HepG2 (cell line): ENCODE data around the gene RFTN1. TPM values are rescaled to one million over a fixed set of nuclear protein-coding genes. Genes with fewer than 3 reads are reported as not detected.

Source experiments
- ATAC-seq: fragments of 200-7000 bp; cut with Tn5 transposase; 3 replicates; pipeline ENCODE4 v1.9.1; 2020; ENCODE audit warnings: mild to moderate bottlenecking, moderate library complexity
- BruUV-seq: library from RNA; stranded (reverse); fragments of 400-500 nt; replicated peaks from 2 replicates; lab custom pipeline; 2021; lab: Mats Ljungman, UMichigan
- CTCF ChIA-PET: fragments of 300-600 bp; formaldehyde crosslinking; extraction: SDS; loops from one replicate; lab custom pipeline; 2021; ENCODE audit warnings: low total read pairs, inconsistent platforms, low intra/inter-chr PET ratio; lab: Yijun Ruan, JAX
- POLR2A ChIA-PET: fragments of 350-600 bp; sonication (Branson Sonifier 250); formaldehyde crosslinking; loops from one replicate; lab custom pipeline; 2020; ENCODE audit warnings: antibody characterized with exemption, inconsistent platforms; lab: Yijun Ruan, JAX
- DNase-seq: peaks from one replicate; pipeline ENCODE4 v3.0.0-alpha.2; 2015; ENCODE audit warnings: low spot score
- FAIRE-seq: peaks from 3 replicates; lab custom pipeline; 2011; peaks lifted over from hg19 to GRCh38; lab: Jason Lieb, UNC
- H2AFZ ChIP-seq: one replicate; pipeline ENCODE4 v1.6.1; 2011; ENCODE audit warnings: low read length, inconsistent platforms
- H3K27ac ChIP-seq: fragments of 300-600 bp; 3 replicates; pipeline ENCODE4 v1.8.0; 2011; ENCODE audit warnings: mixed run types, mild to moderate bottlenecking, mixed read lengths, low read length, inconsistent platforms; ENCODE audit not compliant: insufficient read depth; ENCODE audit errors: extremely low read length
- H3K27me3 ChIP-seq, 2 experiments: fragments of 200-600 bp in 1 of 2; 2 replicates in 1 of 2; 3 replicates in 1 of 2; pipeline versions ENCODE4 v1.6.0 to v1.8.0; 2011; ENCODE audit warnings: low read length in 2 of 2, mild to moderate bottlenecking in 2 of 2, moderate library complexity in 2 of 2, inconsistent platforms in 1 of 2; ENCODE audit not compliant: insufficient read depth in 2 of 2, control insufficient read depth in 1 of 2
- H3K36me3 ChIP-seq, 2 experiments: fragments of 200-600 bp in 1 of 2; replicated peaks in 1 of 2; 2 replicates in 1 of 2; 3 replicates in 1 of 2; pipeline versions ENCODE4 v1.5.1 to v1.8.0; 2011; ENCODE audit warnings: low read length in 2 of 2, inconsistent platforms in 1 of 2; ENCODE audit not compliant: insufficient read depth in 2 of 2, control insufficient read depth in 1 of 2
- H3K4me1 ChIP-seq: 2 replicates; pipeline ENCODE4 v1.5.1; 2012; ENCODE audit warnings: low read length, inconsistent platforms; ENCODE audit not compliant: insufficient read depth
- H3K4me2 ChIP-seq: 2 replicates; pipeline ENCODE4 v1.6.0; 2011; ENCODE audit warnings: low read depth, low read length, inconsistent platforms
- H3K4me3 ChIP-seq, 3 experiments: fragments of 200-600 bp in 1 of 3; sonication (generic), shearing (Covaris generic) in 1 of 3; replicated peaks in 1 of 3; 2 replicates each; pipeline ENCODE4 v1.5.1; 2011 to 2016; ENCODE audit warnings: low read length in 3 of 3, inconsistent platforms in 2 of 3, low read depth in 2 of 3, mild to moderate bottlenecking in 2 of 3, control low read depth in 1 of 3, mixed read lengths in 1 of 3; ENCODE audit not compliant: insufficient read depth in 1 of 3
- H3K79me2 ChIP-seq: one replicate; pipeline ENCODE4 v1.6.1; 2011; ENCODE audit warnings: low read length, inconsistent platforms; ENCODE audit not compliant: insufficient read depth
- H3K9ac ChIP-seq: 2 replicates; pipeline ENCODE4 v1.6.0; 2011; ENCODE audit warnings: mild to moderate bottlenecking, low read depth, low read length, inconsistent platforms; ENCODE audit not compliant: insufficient read depth
- H3K9me3 ChIP-seq: 2 replicates; pipeline ENCODE4 v1.5.1; 2012; ENCODE audit warnings: mild to moderate bottlenecking, low read length
- H4K20me1 ChIP-seq: 2 replicates; pipeline ENCODE4 v1.6.0; 2011; ENCODE audit warnings: inconsistent platforms, mild to moderate bottlenecking, low read length, moderate library complexity; ENCODE audit not compliant: insufficient read depth
- FOXP1 ChIP-seq, 2 experiments: fragments of 450-650 bp in 1 of 2; IDR thresholded peaks; 2 replicates each; pipeline ENCODE4 v1.6.1; 2017 to 2018; ENCODE audit warnings: antibody characterized with exemption in 1 of 2
- ZC3H13 ChIP-seq: sonication (generic); formaldehyde crosslinking; IDR thresholded peaks from 2 replicates; pipeline ENCODE4 v1.8.1; 2023; ENCODE audit warnings: mild to moderate bottlenecking, missing genetic modification reagents, moderate library complexity
- ZNF724P ChIP-seq: sonication (generic); formaldehyde crosslinking; IDR thresholded peaks from 2 replicates; pipeline ENCODE4 v1.8.0; 2022; ENCODE audit warnings: missing genetic modification reagents, borderline replicate concordance
- WGBS: methylation state at CpG from one replicate; pipeline ENCODE4 v1.1.6; 2017; ENCODE audit warnings: low lambda C conversion rate; 5-methylcytosine and 5-hydroxymethylcytosine counted together
- in situ Hi-C: cut with HindIII; loops from 2 replicates; pipeline ENCODE4 v1.10.0; 2017; ENCODE audit warnings: low pct_unique_long_range_greater_than_20kb; ENCODE audit not compliant: extremely low pct_ligation_motif_present
- intact Hi-C: fragments of 100-400 bp; cut with micrococcal nuclease; formaldehyde crosslinking; loops from one replicate; pipeline ENCODE4 v1.10.0; 2022; ENCODE audit not compliant: unreplicated experiment
- polyA plus RNA-seq, 8 experiments: library from polyadenylated mRNA; depleted of rRNA in 3 of 8; stranded (reverse) in 7 of 8; unstranded in 1 of 8; fragments of >200 nt; fragmentation: Illumina TruSeq in 4 of 8; extraction: Trizol in 4 of 8; gene quantifications; 2 replicates each; pipeline versions ENCODE4 v1.2.1 to v1.2.3, GENCODE V29; 2011 to 2016; ENCODE audit warnings: low read depth in 4 of 8, missing spikeins in 1 of 8, mixed read lengths in 1 of 8; ENCODE audit not compliant: insufficient read depth in 1 of 8
- total RNA-seq, 5 experiments: library from RNA; depleted of rRNA; stranded (reverse); fragments of >200 nt; fragmentation: Illumina TruSeq; extraction: Trizol; gene quantifications; 2 replicates each; pipeline ENCODE4 v1.2.3, GENCODE V29; 2016; ENCODE audit warnings: low read depth in 1 of 5
- TF ChIP-seq, protein P1 (sequence below): sonication (generic); formaldehyde crosslinking; IDR thresholded peaks from 2 replicates; pipeline ENCODE4 v1.4.0; 2020; ENCODE audit warnings: mild to moderate bottlenecking, missing genetic modification reagents
- TF ChIP-seq, protein P2 (sequence below): sonication (generic); formaldehyde crosslinking; IDR thresholded peaks from 2 replicates; pipeline ENCODE4 v1.5.0; 2020; ENCODE audit warnings: mild to moderate bottlenecking, missing genetic modification reagents

RFTN1 gene
- total and polyA plus RNA-seq, 2 of the 13 experiments (the other 11 are each of a cell fraction or from before 2014, with no cell fraction given) = not detected

DNA sequence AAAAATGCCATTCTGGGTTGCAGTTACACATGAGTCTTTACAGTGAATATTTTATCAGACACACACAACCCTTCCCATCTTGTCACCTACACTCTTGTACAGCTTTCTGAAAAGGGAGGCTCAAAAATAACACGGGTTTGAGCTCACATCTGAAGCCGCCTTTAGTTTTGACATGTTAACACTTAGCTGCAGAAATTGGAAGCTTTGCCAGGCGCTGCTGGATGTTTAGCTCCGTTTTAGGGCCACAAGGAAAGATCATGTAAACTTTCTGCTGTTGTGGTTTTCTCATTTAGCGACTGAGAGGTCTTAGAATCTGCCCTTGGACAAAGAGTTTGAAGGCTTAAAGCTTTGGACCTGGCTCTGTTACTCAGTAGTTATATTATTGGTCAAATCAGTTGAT is 128.3 kb downstream of the RFTN1 start (continued):
- TF ChIP-seq, protein P1, sequence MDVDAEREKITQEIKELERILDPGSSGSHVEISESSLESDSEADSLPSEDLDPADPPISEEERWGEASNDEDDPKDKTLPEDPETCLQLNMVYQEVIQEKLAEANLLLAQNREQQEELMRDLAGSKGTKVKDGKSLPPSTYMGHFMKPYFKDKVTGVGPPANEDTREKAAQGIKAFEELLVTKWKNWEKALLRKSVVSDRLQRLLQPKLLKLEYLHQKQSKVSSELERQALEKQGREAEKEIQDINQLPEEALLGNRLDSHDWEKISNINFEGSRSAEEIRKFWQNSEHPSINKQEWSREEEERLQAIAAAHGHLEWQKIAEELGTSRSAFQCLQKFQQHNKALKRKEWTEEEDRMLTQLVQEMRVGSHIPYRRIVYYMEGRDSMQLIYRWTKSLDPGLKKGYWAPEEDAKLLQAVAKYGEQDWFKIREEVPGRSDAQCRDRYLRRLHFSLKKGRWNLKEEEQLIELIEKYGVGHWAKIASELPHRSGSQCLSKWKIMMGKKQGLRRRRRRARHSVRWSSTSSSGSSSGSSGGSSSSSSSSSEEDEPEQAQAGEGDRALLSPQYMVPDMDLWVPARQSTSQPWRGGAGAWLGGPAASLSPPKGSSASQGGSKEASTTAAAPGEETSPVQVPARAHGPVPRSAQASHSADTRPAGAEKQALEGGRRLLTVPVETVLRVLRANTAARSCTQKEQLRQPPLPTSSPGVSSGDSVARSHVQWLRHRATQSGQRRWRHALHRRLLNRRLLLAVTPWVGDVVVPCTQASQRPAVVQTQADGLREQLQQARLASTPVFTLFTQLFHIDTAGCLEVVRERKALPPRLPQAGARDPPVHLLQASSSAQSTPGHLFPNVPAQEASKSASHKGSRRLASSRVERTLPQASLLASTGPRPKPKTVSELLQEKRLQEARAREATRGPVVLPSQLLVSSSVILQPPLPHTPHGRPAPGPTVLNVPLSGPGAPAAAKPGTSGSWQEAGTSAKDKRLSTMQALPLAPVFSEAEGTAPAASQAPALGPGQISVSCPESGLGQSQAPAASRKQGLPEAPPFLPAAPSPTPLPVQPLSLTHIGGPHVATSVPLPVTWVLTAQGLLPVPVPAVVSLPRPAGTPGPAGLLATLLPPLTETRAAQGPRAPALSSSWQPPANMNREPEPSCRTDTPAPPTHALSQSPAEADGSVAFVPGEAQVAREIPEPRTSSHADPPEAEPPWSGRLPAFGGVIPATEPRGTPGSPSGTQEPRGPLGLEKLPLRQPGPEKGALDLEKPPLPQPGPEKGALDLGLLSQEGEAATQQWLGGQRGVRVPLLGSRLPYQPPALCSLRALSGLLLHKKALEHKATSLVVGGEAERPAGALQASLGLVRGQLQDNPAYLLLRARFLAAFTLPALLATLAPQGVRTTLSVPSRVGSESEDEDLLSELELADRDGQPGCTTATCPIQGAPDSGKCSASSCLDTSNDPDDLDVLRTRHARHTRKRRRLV (CRISPR knock-in tag) = no peak
- no peak for TF ChIP-seq ZNF724P (CRISPR knock-in tag)

DNA sequence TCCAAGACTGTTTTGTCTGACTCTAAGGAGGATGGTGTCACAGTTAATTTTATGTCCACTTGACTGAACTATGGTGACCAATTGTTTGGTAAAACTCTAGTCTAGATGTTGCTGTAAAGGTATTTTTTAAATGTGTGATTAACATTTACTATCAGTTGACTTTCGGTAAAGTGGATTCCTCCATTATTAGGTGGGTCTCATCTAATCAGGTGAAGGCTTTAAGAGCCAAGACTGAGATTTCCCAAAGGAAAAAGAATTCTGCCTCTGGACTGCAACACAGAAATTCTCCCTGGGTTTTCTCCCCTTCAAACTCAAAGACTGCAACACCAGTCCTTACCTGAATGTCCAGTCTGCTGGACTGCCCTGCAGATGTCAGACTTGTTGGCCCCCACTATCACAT is 129.6 kb downstream of the RFTN1 start:
- DNase-seq = no peak
- in situ Hi-C loops = no loop called here
- Histone ChIP-seq H3K27me3 (no peaks in the 10 kb centered on the region), H4K20me1 (no peaks in the 10 kb centered on the region), H3K36me3 (no peaks in the 10 kb centered on the region), H3K9me3 (no peaks in the 10 kb centered on the region), H3K4me2 (no peak overlapping the region), H3K79me2 (no peaks in the 10 kb centered on the region), H3K9ac (no peak overlapping the region), H3K27ac (no peak overlapping the region), H3K4me1 (no peaks in the 10 kb centered on the region), H2AFZ (no peak overlapping the region), H3K4me3 (no peak overlapping the region)
- ChIA-PET CTCF (no interaction called here), POLR2A (no interaction called here)
- no peak for FAIRE-seq
- 80% methylated on average over 1 of the region's 1 CpG for WGBS
- intact Hi-C loops = no loop called here
- no TSS peak for BruUV-seq
- TF ChIP-seq FOXP1 (IDR thresholded peaks at IDR 0.05) (no peak), FOXP1 (CRISPR knock-in tag; IDR thresholded peaks at IDR 0.05) (no peak), ZC3H13 (CRISPR knock-in tag) (no peak)
- TF ChIP-seq, protein P2, sequence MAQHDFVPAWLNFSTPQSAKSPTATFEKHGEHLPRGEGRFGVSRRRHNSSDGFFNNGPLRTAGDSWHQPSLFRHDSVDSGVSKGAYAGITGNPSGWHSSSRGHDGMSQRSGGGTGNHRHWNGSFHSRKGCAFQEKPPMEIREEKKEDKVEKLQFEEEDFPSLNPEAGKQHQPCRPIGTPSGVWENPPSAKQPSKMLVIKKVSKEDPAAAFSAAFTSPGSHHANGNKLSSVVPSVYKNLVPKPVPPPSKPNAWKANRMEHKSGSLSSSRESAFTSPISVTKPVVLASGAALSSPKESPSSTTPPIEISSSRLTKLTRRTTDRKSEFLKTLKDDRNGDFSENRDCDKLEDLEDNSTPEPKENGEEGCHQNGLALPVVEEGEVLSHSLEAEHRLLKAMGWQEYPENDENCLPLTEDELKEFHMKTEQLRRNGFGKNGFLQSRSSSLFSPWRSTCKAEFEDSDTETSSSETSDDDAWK = no peak
- ATAC-seq = no peak
